Progenitor cell of endocrine pancreas (in vitro differentiated cells): ENCODE results near the gene C12orf56. TPM values are rescaled to one million over a fixed set of nuclear protein-coding genes. Genes with fewer than 3 reads are reported as not detected.

Experiments
- DNase-seq: peaks from one replicate; pipeline ENCODE4 v3.0.0; 2021; ENCODE audit warnings: low spot score; ENCODE audit not compliant: unreplicated experiment
- H3K27ac Mint-ChIP-seq: 2 replicates; pipeline ENCODE4 v1.8.0; 2021; ENCODE audit warnings: mild to moderate bottlenecking, moderate library complexity, mixed read lengths
- H3K27me3 Mint-ChIP-seq: 2 replicates; pipeline ENCODE4 v1.8.0; 2021; ENCODE audit warnings: mixed read lengths
- H3K36me3 Mint-ChIP-seq: 2 replicates; pipeline ENCODE4 v1.8.0; 2022; ENCODE audit warnings: mixed read lengths; ENCODE audit not compliant: insufficient read depth
- H3K4me1 Mint-ChIP-seq: 2 replicates; pipeline ENCODE4 v1.8.0; 2021; ENCODE audit warnings: low read depth, mixed read lengths
- H3K4me3 Mint-ChIP-seq: 2 replicates; pipeline ENCODE4 v1.8.0; 2021; ENCODE audit warnings: low read depth, mild to moderate bottlenecking, moderate library complexity, mixed read lengths
- H3K9me3 Mint-ChIP-seq: 2 replicates; pipeline ENCODE4 v1.8.0; 2021; ENCODE audit warnings: low read depth, mixed read lengths
- CTCF ChIP-seq: fragments of 200-600 bp; sonication (generic); IDR thresholded peaks from one replicate; pipeline ENCODE4 v1.5.0; 2021; ENCODE audit warnings: antibody characterized with exemption, mild to moderate bottlenecking; ENCODE audit not compliant: unreplicated experiment
- long read RNA-seq: library from polyadenylated mRNA; unstranded; transcript quantifications from one replicate; pipeline ENCODE4 v2.0.0, GENCODE V29; 2020
- total RNA-seq: library from RNA; stranded (reverse); gene quantifications from 2 replicates; pipeline ENCODE4 v1.2.1, GENCODE V29; 2021

Gene C12orf56
- 0.84 and 1.00 TPM in 2 replicates for total RNA-seq
- long read RNA-seq, partial matches to known transcripts: 0 of 3 reads
- long read RNA-seq, other reads (novel, unspliced or antisense): 3 of 3 reads

- H3K27me3 Mint-ChIP-seq: no peaks in the 10 kb centered on the region
- H3K36me3 Mint-ChIP-seq: no peaks in the 10 kb centered on the region
- no peak for DNase-seq
- H3K4me1 Mint-ChIP-seq: peaks cover 2% of the 10 kb centered on the region
- TF ChIP-seq CTCF: no peak
- H3K4me3 Mint-ChIP-seq: peak within 1 kb of the TSS; percentile 48
- H3K9me3 Mint-ChIP-seq: no peaks in the 10 kb centered on the region
- H3K27ac Mint-ChIP-seq: peak within 1 kb of the TSS; percentile 20
Observed at GRCh38 chr12:64390275-64390851, at the start of gene C12orf56. Gene C12orf56 (minus strand): TSS chr12:64390758. CDS start chr12:64390565, 193 bp downstream.

- no peaks in the 10 kb centered on the region for H3K4me1 Mint-ChIP-seq
- H3K27ac Mint-ChIP-seq: no peak overlapping the region
- TF ChIP-seq CTCF: no peak
- peaks cover 27% of the 10 kb centered on the region for H3K36me3 Mint-ChIP-seq
- no peaks in the 10 kb centered on the region for H3K27me3 Mint-ChIP-seq
- H3K4me3 Mint-ChIP-seq: no peak overlapping the region
- DNase-seq: no peak
- H3K9me3 Mint-ChIP-seq: no peaks in the 10 kb centered on the region
Observed at GRCh38 chr12:64440100-64440499, 49.5 kb upstream of the C12orf56 start.

- Mint-ChIP-seq H3K4me1 (no peaks in the 10 kb centered on the region), H3K27ac (no peak overlapping the region), H3K36me3 (peaks cover 36% of the 10 kb centered on the region), H3K9me3 (no peaks in the 10 kb centered on the region), H3K27me3 (no peaks in the 10 kb centered on the region), H3K4me3 (no peak overlapping the region)
- no peak for TF ChIP-seq CTCF
- no peak for DNase-seq
Observed at GRCh38 chr12:64433915-64434314, 43.4 kb upstream of the C12orf56 start.

- H3K27ac Mint-ChIP-seq: no peak overlapping the region
- H3K4me1 Mint-ChIP-seq: peaks cover 3% of the 10 kb centered on the region
- H3K4me3 Mint-ChIP-seq: no peak overlapping the region
- DNase-seq: no peak
- no peaks in the 10 kb centered on the region for H3K27me3 Mint-ChIP-seq
- no peak for TF ChIP-seq CTCF
- no peaks in the 10 kb centered on the region for H3K9me3 Mint-ChIP-seq
- peaks cover 38% of the 10 kb centered on the region for H3K36me3 Mint-ChIP-seq
Observed at GRCh38 chr12:64431791-64432190, 41.2 kb upstream of the C12orf56 start.

GRCh38 chr12:64430886-64431285 is 40.3 kb upstream of the C12orf56 start:
- Mint-ChIP-seq H3K27ac (no peak overlapping the region), H3K4me1 (peaks cover 3% of the 10 kb centered on the region), H3K4me3 (no peak overlapping the region), H3K36me3 (peaks cover 36% of the 10 kb centered on the region), H3K27me3 (no peaks in the 10 kb centered on the region), H3K9me3 (no peaks in the 10 kb centered on the region)
- no peak for TF ChIP-seq CTCF
- DNase-seq: no peak
